ENCODE data around the gene QPCTL. TPM values are rescaled to one million over a fixed set of nuclear protein-coding genes. Genes with fewer than 3 reads are reported as not detected.

QPCTL gene
- total RNA-seq = 10.9 TPM

DNA sequence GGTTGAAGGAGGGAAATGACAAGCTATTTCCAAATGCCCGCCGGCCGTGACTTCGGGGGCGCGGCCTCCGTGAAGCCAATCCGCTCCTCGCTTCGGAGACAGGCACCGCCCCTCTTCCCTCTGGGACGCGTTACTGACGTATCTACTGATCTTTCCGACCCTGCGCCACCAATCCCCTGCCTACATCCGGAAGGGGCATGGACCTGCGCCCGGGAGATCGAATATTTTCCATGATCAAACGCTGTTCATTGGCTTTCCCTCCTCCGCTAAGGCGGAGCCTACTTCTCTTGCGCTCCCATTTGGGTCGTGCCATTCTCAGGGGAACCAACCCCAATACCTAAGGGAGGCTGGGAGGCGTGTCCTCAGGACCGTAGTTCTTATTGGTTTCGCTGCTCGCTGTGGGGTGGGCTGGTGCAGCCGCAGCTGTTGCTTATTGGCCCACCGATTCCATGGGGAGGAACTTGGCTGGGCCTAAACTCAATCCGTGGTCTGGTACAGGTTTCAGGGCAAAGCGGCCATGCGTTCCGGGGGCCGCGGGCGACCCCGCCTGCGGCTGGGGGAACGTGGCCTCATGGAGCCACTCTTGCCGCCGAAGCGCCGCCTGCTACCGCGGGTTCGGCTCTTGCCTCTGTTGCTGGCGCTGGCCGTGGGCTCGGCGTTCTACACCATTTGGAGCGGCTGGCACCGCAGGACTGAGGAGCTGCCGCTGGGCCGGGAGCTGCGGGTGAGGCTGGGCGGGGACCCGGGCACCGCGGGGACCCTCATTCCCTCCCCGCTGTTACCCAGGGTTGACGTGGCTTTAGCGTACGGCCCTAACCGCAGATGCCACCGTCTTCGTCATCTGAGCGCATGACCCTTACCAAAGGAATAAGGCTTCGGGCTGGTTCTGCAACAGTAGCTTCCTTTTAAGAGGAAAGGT lies at the start of gene QPCTL:
QPCTL (plus strand) TSS at position 480 of the 919 bp plus-strand sequence; CDS start at position 518, 38 bp downstream.
- DNase-seq (ENCODE audit: low spot score) = peak; percentile 97
- intact Hi-C loops (cut with DNase I) = loop anchor here (10.0 kb wide), 1 partner anchor 72 kb away; the partner anchor contains the start of gene SIX5
- ATAC-seq = peak; percentile 96

DNA sequence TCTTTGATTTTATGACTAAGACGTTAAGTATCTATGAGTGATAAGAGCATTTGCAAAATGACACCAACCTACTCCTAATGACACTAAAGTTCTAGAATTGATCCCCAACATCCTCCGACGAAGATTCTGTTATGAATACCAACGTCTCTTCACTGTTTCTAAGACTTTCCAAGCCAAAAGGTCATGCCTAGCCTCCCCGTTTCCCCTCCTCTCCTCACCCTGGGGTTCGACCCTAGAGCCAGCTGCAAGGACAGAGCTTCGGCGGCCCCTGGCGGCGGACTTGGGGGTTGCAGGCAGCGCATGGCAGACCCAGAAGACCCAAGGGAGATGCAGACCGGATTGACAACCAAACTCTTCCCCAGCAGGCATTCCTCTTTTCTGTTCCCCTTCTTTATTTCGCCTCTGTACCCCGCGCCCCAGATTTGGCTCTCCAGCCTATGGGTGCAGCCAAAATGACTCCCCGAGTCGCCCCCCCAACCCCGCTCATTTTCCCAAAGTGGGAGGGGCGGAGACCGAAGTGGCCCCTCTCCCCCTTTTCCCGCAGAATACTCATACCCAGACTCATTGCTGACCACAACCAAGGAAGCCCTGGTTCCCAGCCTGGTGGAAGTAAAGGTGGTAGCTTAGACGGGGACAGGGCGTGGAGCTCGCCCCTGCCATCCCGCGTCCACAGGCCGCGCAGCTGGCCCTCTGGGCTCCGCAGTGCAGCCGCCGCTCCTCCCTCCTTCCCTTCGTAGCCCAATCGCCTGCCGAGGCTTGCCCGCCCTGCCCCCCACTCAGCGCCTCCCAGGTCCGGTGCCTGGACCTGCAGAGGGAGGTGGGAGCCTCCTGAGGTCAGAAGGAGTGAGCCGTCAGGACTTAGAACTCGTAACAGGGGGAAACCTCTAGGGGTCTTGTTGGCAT lies 49.2 kb upstream of the QPCTL start:
- peak; percentile 90 for DNase-seq (ENCODE audit: low spot score)
- intact Hi-C loops (cut with DNase I) = loop anchor here (5.0 kb wide), 1 partner anchor 121 kb away; no protein-coding TSS in a partner anchor
- peak; percentile 73 for ATAC-seq

DNA sequence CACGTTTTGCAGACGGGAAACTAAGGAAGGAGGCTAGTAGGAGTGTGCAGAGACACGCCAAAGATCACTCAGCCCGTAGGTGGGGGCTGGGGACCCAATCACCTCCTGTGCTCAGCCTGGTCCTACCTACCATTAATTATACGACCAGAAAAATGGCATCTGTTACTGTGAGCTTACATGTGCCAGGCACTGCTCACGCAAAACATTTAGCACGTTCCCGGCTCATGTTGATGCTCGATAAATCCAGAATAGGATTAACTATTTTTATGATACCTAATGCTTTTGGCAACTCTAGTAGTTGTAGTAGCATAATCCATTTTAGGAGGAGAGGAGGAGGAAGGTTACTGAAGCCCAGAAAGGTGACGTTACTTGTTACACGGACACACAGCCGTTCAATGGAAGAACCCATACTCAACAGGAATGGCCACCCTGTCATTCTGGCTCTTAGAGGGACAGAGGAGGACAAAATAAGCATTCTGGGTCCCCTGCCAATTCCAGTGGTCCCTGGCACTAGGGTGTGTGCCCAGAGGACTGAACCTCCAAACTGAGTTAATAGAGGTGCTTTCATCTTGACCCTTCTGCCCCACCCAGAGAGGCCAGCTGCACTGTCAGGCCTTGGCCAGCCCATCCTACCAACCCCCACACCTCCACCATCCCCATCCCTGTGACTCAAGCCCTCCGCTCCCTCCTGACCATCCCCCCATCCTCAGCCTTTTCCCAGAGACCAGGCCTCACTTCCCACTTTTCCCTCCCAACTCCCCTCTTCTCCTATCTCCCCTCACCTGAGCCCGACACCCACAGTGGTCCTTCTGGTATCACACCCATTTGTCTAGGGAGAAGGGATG lies 48.3 kb upstream of the QPCTL start:
- intact Hi-C loops (cut with DNase I) = loop anchor here (5.0 kb wide), 1 partner anchor 122 kb away; no protein-coding TSS in a partner anchor
- ATAC-seq (no peak), DNase-seq (ENCODE audit: low spot score) (no peak)

- no peak for ATAC-seq
- no peak for DNase-seq (ENCODE audit: low spot score)
- intact Hi-C loops (cut with DNase I) = no loop called here
Measured at GRCh38 chr19:45645068-45645630, 47.3 kb upstream of the QPCTL start.

- intact Hi-C loops (cut with DNase I) = no loop called here
- ATAC-seq (peak; percentile 56), DNase-seq (ENCODE audit: low spot score) (peak; percentile 75)
Measured at GRCh38 chr19:45645631-45646344, 46.7 kb upstream of the QPCTL start.

DNA sequence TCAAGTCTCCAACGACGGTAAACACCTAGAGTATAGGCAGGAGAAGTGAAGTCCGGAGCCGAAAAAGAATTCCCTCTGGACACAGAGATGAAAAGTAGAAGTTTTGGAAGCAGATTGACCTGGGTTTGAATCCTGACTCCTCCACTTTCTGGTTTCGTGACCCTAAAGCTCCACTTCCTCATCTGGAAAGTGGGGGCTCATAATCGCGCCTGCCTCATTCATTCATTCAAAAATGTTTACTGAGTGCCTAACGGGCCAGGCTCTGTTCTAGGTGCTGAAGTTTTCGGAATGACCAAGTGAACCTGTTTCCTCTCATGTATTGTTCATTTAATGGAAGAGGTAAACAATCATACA lies 46.1 kb upstream of the QPCTL start:
- ATAC-seq (no peak), DNase-seq (ENCODE audit: low spot score) (no peak)
- intact Hi-C loops (cut with DNase I) = no loop called here

GRCh38 chr19:45650722-45651121 lies 41.7 kb upstream of the QPCTL start:
- intact Hi-C loops (cut with DNase I) = no loop called here
- no peak for ATAC-seq
- DNase-seq (ENCODE audit: low spot score) = no peak

- intact Hi-C loops (cut with DNase I) = no loop called here
- no peak for ATAC-seq
- no peak for DNase-seq (ENCODE audit: low spot score)
Measured at GRCh38 chr19:45653634-45654033, 38.8 kb upstream of the QPCTL start.

DNA sequence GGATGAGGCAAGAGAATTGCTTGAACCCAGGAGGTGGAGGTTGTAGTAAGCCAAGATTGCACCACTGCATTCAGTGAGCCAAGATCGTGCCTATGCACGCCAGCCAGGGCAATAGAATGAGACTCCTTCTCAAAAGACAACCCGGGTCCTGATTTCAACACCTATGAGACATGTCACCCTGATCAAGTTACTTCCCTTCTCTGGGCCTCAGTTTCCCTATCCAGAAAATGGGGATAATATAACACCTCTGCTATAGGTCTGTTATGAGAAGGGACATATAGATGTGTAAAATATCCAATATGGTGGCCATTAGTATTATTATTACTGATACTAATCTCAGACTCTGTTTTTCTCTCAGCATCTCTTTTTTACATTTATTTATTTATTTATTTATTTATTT lies 37.4 kb upstream of the QPCTL start:
- ATAC-seq = no peak
- DNase-seq (ENCODE audit: low spot score) = no peak
- intact Hi-C loops (cut with DNase I) = no loop called here

GRCh38 chr19:45657520-45658167 lies 34.8 kb upstream of the QPCTL start:
- ATAC-seq (no peak), DNase-seq (ENCODE audit: low spot score) (no peak)
- intact Hi-C loops (cut with DNase I) = no loop called here

- intact Hi-C loops (cut with DNase I) = no loop called here
- ATAC-seq = no peak
Measured at GRCh38 chr19:45659096-45659729, 33.3 kb upstream of the QPCTL start.

DNA sequence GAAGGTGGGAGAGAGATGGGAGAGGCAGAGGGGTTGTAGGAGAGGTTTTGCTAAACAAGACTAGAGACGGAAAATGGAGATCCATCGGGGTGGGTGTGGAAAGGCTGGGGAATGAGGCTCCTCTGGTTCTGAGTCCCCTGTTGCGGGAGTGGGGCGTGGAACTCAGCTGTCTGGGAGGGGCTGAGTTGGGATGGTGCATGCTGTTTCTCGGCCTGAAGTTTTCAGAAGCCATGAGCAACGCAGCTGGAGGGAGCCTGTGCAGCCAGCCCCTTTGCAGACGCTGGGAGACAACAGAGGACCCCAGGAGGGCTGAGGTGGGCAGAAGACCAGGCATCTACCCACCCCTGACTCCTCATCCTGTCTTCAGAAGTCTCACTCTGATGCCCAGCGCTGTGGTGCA lies 31.8 kb upstream of the QPCTL start:
- intact Hi-C loops (cut with DNase I) = loop anchor here (5.0 kb wide), 1 partner anchor 1707 kb away; no protein-coding TSS in a partner anchor

More at GRCh38 chr19:45659096-45659729, 33.3 kb upstream of the QPCTL start:
- DNase-seq (ENCODE audit: low spot score) = no peak

GRCh38 chr19:45663800-45664199 lies 28.7 kb upstream of the QPCTL start:
- ATAC-seq = no peak
- DNase-seq (ENCODE audit: low spot score) = no peak

More for the DNA sequence above, 31.8 kb upstream of the QPCTL start:
- no peak for DNase-seq (ENCODE audit: low spot score)
- no peak for ATAC-seq

DNA sequence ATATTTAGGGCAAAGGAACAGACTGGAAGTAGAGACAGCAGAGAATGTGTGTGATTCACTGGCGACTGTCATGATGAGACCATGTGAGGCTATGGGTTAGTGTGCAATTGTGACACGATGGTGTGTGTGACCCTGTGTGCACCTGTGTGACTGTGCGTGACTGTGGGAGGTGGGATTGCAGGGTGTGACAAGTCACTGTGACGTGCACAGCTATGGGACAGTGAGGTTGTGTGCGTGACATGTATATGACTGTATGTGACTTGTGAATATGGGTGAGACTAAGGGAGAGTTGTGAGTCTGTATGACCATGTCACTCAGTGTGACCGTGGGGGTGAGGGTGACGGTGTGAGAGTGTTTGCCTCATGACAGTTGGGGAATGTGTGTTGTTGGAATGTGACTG lies 27.9 kb upstream of the QPCTL start:
- intact Hi-C loops (cut with DNase I) = loop anchor here (5.0 kb wide), 1 partner anchor 1703 kb away; no protein-coding TSS in a partner anchor
- DNase-seq (ENCODE audit: low spot score) = no peak
- no peak for ATAC-seq

More at GRCh38 chr19:45663800-45664199, 28.7 kb upstream of the QPCTL start:
- intact Hi-C loops (cut with DNase I) = loop anchor here (5.0 kb wide), 1 partner anchor 1704 kb away; no protein-coding TSS in a partner anchor

GRCh38 chr19:45667620-45668341 lies 24.7 kb upstream of the QPCTL start, which contains the start of gene GIPR:
GIPR (plus strand) TSS chr19:45668221; CDS start chr19:45669521, 1,300 bp downstream.
- DNase-seq (ENCODE audit: low spot score) (no peak), ATAC-seq (peak; percentile 18)
- intact Hi-C loops (cut with DNase I) = no loop called here

GRCh38 chr19:45668342-45668871 lies 24.1 kb upstream of the QPCTL start:
- no peak for ATAC-seq
- DNase-seq (ENCODE audit: low spot score) = no peak
- intact Hi-C loops (cut with DNase I) = no loop called here

All from sciatic nerve (tissue), 2 donors.